Activated naive CD4-positive, alpha-beta T cell treated with anti-CD3 and anti-CD28 coated beads, Interleukin-2, amount 50 U/mL, for 72 hours (primary cell): ENCODE measurements around the gene LRP1B. TPM values are rescaled to one million over a fixed set of nuclear protein-coding genes. Genes with fewer than 3 reads are reported as not detected.
"Not testable (repeated sequence)": the region's sequence is repeated elsewhere in the genome, so short reads cannot be mapped to it uniquely, and the experiment has no call there.

Experiments used
- ATAC-seq, 2 donors: fragments of 150-1000 bp; cut with Tn5 transposase; 2 replicates each; pipeline ENCODE4 v1.10.0; 2021; ENCODE audit warnings: mild to moderate bottlenecking in 2 of 2, moderate library complexity in 2 of 2
- DNase-seq, 2 donors: peaks; one replicate each; pipeline ENCODE4 v3.0.0; 2021 to 2022; ENCODE audit warnings: low spot score in 2 of 2
- H3K27ac Mint-ChIP-seq, 2 donors: one replicate each; pipeline ENCODE4 v1.8.0; 2022; ENCODE audit warnings: mild to moderate bottlenecking in 2 of 2, mixed read lengths in 2 of 2
- H3K36me3 Mint-ChIP-seq, 2 donors: one replicate each; pipeline ENCODE4 v1.8.0; 2022; ENCODE audit warnings: mixed read lengths in 2 of 2
- H3K9me3 Mint-ChIP-seq, 2 donors: one replicate each; pipeline ENCODE4 v1.8.0; 2022; ENCODE audit warnings: mixed read lengths in 2 of 2
- total RNA-seq, 2 donors: library from RNA; stranded (reverse); gene quantifications; one replicate each; pipeline ENCODE4 v1.2.3, GENCODE V29; 2022

LRP1B gene
- total RNA-seq, 2 donors from 2014 or later, result not detected

DNA sequence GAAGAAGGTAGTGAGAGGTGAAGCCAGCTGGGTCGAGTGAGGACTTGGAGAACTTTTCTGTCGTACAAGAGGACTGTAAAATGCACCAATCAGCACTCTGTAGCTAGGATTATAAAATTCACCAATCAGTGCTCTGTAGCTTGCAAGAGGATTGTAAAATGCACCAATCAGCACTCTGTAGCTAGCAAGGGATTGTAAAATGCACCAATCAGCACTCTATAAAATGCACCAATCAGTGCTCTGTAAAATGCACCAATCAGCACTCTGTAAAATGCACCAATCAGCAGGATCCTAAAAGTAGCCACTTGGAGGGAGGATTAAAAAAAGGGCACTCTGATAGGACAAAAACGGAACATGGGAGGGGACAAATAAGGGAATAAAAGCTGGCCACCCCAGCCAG is 315.5 kb downstream of the LRP1B start:
- DNase-seq, ATAC-seq, H3K27ac Mint-ChIP-seq: not testable (repeated sequence)
- peaks cover 0 to 10% of the 10 kb centered on the region in 2 donors for H3K36me3 Mint-ChIP-seq
- peaks cover 30 to 36% of the 10 kb centered on the region in 2 donors for H3K9me3 Mint-ChIP-seq

DNA sequence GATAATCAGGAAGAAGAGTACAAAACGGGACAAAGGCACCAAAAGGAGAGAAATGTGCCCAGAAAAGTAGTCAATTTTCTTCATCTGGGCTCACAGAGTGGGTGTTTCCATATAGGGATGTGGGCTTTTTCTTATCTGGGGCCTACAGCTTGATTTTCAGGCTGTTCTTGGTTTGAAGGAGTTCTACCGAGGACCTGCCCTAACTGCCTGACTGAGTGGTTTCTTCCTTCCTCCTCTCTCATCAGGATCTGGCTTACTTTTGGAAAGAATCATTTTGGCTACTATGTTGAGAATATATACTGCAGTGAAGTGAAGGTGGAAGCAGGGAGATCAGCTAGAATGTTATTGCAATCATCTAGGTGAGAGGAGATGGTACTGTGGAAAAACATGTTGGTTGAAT is 316.7 kb downstream of the LRP1B start:
- Mint-ChIP-seq H3K36me3 (peaks cover 0 to 10% of the 10 kb centered on the region in 2 donors), H3K27ac (no peak overlapping the region), H3K9me3 (peaks cover 32 to 44% of the 10 kb centered on the region in 2 donors)
- no peak for ATAC-seq
- DNase-seq, result no peak

GRCh38 chr2:141810148-141810547 is 320.7 kb downstream of the LRP1B start:
- peaks cover 31 to 44% of the 10 kb centered on the region in 2 donors for H3K9me3 Mint-ChIP-seq
- ATAC-seq (no peak), DNase-seq (no peak)
- no peak overlapping the region for H3K27ac Mint-ChIP-seq
- H3K36me3 Mint-ChIP-seq, result peaks cover 0 to 10% of the 10 kb centered on the region in 2 donors

DNA sequence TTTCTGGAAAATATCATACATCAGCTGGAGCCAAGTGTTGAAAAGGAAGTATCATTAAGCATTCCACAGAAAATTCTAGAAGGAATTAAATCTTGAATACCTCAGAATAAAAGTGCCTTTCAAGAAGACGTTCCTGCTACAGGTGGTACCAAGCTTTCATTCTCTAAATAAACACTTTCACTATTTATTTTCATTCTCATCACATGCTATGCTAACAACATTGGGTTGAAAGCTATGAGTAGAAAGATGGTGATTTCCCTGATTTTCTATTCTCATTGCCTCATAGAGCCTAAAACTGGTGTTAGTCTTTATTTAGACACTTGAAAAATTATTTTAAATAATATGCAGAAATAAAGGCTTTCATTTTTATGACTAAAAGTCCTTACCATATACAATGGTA is 324.7 kb downstream of the LRP1B start:
- H3K27ac Mint-ChIP-seq, result no peak overlapping the region
- no peak for ATAC-seq
- H3K9me3 Mint-ChIP-seq, result peaks cover 18 to 21% of the 10 kb centered on the region in 2 donors
- no peaks in the 10 kb centered on the region for H3K36me3 Mint-ChIP-seq
- DNase-seq, result no peak

- H3K9me3 Mint-ChIP-seq, result peaks cover 18 to 20% of the 10 kb centered on the region in 2 donors
- no peaks in the 10 kb centered on the region for H3K36me3 Mint-ChIP-seq
- no peak for DNase-seq
- no peak for ATAC-seq
- H3K27ac Mint-ChIP-seq, result no peak overlapping the region
Observed at GRCh38 chr2:141805302-141805701, 325.5 kb downstream of the LRP1B start.

DNA sequence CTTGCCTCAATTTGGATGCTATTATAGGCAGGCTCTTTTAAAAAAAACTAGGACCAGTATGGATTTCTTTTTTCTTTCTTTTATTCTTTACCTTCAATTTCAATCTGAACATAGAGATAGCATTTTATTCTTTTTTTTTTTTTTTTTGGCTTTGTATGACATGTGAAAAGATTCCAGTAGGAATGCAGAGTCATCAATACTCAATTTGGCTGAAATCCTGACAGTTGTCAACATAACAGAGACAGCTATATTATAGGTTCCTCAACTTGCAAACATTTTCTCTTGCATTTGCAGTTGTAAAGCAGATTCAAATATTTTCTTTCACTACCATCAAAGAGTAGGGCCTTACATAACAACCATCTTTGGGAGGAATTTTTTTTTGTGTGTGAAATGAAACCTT is 334.4 kb downstream of the LRP1B start:
- no peak for ATAC-seq

DNA sequence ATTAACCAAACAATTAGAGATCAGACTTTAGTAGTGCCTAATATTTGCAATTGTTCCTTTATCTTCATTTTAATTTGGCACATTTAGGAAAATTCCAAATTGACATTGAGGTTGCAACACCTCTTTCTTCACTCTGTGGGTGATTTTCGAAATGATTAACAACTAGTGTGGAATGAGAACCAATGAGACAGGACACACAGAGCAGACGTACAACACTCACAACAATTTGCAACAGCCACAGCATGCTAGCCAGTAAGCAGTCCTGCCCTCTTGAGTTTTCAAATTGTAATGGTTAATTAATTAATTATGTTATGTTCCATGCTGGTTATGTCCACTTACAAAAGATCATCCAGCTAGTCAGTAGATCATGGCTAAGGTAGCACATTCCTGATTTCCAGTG is 339.3 kb downstream of the LRP1B start:
- H3K9me3 Mint-ChIP-seq, result peaks cover 4% of the 10 kb centered on the region in 2 donors
- DNase-seq, result no peak
- ATAC-seq, result no peak
- H3K27ac Mint-ChIP-seq, result no peak overlapping the region
- no peaks in the 10 kb centered on the region for H3K36me3 Mint-ChIP-seq

More for the DNA sequence above, 334.4 kb downstream of the LRP1B start:
- H3K27ac Mint-ChIP-seq, result no peak overlapping the region
- no peaks in the 10 kb centered on the region for H3K36me3 Mint-ChIP-seq
- no peak for DNase-seq
- H3K9me3 Mint-ChIP-seq, result no peaks in the 10 kb centered on the region

DNA sequence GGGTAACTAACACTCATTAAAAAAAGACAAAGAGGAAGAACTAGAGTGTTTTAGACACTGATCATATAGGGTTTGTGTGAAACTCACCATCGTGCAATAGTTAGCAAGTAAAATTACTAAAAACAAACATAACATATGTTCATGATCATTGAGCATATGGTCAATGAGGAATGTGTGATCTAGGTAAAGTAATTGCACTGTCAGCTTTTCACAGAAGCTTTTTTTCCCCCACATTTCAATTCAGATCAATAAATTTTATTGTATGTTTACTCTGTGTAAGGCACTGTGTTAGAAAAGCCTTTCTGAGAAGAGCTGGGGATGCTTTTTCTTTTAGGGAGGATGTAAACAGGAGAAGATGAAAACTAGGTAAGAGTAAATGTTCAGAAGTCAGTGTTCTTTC is 348.2 kb downstream of the LRP1B start:
- no peaks in the 10 kb centered on the region for H3K36me3 Mint-ChIP-seq
- peaks cover 0 to 7% of the 10 kb centered on the region in 2 donors for H3K9me3 Mint-ChIP-seq
- H3K27ac Mint-ChIP-seq, result no peak overlapping the region

DNA sequence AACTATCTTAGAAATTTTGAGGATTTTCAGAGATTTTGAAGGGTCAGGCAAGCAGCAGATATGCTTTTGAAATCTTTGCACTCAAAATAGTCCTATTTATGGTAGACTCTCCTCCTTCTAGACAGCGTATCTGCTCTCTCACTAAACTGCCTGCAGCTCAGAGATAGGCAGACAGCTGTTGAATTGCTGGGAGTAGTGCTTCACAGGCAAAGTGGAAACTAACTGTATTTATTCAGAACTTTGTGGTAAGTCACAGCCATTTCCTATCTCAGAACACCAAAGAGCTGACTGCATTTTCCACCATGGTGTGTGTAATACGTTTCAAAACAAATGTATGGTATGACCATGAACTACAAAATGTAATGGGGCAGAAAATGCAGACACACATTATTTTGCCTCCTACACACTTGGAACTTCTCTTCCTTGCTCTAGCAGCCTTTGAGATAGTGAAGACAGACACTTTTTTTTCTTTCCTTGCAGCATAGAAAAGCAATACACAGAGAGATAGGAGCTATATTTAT is 352.4 kb downstream of the LRP1B start:
- H3K36me3 Mint-ChIP-seq, result no peaks in the 10 kb centered on the region
- H3K27ac Mint-ChIP-seq, result no peak overlapping the region
- peaks cover 10 to 12% of the 10 kb centered on the region in 2 donors for H3K9me3 Mint-ChIP-seq
- ATAC-seq (no peak), DNase-seq (no peak)

More for the DNA sequence above, 348.2 kb downstream of the LRP1B start:
- ATAC-seq (no peak), DNase-seq (no peak)

DNA sequence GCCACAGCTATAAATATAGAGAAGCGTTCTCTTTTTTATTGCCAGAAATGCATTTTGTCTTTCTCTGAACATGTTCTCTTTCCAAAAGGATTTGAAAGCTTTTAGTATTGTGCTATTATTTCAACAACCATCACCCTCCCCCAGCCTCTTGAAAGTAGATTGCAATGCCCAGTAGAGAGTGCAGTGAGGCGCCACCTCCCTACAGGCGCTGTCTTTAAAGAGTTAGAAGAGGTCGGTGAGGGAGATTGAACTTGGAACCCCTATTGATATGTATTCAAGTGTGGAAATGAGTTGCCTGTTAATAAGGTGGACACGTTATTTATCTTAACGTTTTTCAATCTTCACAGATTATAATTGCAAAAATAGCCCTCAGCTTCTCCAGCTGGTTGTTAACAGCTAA is 360.3 kb downstream of the LRP1B start:
- H3K36me3 Mint-ChIP-seq, result no peaks in the 10 kb centered on the region
- ATAC-seq (no peak), DNase-seq (no peak)

GRCh38 chr2:141767691-141768090 is 363.1 kb downstream of the LRP1B start:
- Mint-ChIP-seq H3K27ac (no peak overlapping the region), H3K36me3 (no peaks in the 10 kb centered on the region), H3K9me3 (peaks cover 6 to 15% of the 10 kb centered on the region in 2 donors)
- ATAC-seq (no peak), DNase-seq (no peak)

More for the DNA sequence above, 360.3 kb downstream of the LRP1B start:
- Mint-ChIP-seq H3K9me3 (peaks cover 13 to 15% of the 10 kb centered on the region in 2 donors), H3K27ac (no peak overlapping the region)

GRCh38 chr2:141767051-141767450 is 363.8 kb downstream of the LRP1B start:
- Mint-ChIP-seq H3K9me3 (peaks cover 6 to 14% of the 10 kb centered on the region in 2 donors), H3K36me3 (no peaks in the 10 kb centered on the region), H3K27ac (no peak overlapping the region)
- DNase-seq (no peak), ATAC-seq (no peak)

GRCh38 chr2:141766225-141766624 is 364.6 kb downstream of the LRP1B start:
- ATAC-seq (no peak), DNase-seq (no peak)
- H3K36me3 Mint-ChIP-seq, result no peaks in the 10 kb centered on the region
- no peak overlapping the region for H3K27ac Mint-ChIP-seq
- H3K9me3 Mint-ChIP-seq, result peaks cover 6 to 9% of the 10 kb centered on the region in 2 donors

DNA sequence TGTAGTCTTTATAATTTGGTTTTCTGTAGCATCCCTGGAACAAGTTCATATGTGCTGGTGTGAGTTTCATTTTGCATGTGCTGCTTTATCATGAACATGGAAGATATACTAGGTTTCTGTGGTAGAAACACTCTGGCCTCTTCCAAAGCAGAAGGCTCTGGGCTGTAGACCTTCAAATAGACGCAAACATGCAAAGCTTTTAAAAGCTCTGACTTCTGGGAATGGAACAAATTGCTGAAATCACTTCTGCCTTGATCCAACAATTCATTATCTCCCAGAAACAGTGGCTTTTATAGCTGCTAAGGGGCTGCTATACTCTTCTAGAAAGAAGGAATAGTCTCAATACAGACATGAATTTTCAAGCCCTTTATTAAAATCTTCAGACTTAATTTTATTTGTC is 382.2 kb downstream of the LRP1B start:
- H3K27ac Mint-ChIP-seq, result no peak overlapping the region
- H3K36me3 Mint-ChIP-seq, result no peaks in the 10 kb centered on the region
- H3K9me3 Mint-ChIP-seq, result peaks cover 7 to 9% of the 10 kb centered on the region in 2 donors
- ATAC-seq (no peak), DNase-seq (no peak)

DNA sequence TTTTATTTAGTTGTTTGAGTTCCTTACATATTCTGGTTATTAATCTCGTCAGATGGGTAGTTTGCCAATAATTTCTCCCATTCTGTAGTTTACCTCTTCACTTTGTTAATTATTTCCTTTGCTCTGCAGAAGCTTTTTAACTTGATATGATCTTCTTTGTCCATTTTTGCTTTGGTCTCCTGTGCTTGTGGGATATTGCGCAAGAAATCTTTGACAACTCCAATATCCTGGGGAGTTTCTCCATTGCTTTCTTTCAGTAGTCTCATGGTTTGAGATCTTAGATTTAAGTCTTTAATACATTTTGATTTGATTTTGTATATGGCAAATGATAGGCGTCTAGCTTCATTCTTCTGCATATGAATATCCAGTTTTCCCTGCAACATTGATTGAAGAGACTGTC is 389.2 kb downstream of the LRP1B start:
- DNase-seq (no peak), ATAC-seq (no peak)
- peaks cover 15 to 17% of the 10 kb centered on the region in 2 donors for H3K9me3 Mint-ChIP-seq
- no peak overlapping the region for H3K27ac Mint-ChIP-seq
- H3K36me3 Mint-ChIP-seq, result no peaks in the 10 kb centered on the region

DNA sequence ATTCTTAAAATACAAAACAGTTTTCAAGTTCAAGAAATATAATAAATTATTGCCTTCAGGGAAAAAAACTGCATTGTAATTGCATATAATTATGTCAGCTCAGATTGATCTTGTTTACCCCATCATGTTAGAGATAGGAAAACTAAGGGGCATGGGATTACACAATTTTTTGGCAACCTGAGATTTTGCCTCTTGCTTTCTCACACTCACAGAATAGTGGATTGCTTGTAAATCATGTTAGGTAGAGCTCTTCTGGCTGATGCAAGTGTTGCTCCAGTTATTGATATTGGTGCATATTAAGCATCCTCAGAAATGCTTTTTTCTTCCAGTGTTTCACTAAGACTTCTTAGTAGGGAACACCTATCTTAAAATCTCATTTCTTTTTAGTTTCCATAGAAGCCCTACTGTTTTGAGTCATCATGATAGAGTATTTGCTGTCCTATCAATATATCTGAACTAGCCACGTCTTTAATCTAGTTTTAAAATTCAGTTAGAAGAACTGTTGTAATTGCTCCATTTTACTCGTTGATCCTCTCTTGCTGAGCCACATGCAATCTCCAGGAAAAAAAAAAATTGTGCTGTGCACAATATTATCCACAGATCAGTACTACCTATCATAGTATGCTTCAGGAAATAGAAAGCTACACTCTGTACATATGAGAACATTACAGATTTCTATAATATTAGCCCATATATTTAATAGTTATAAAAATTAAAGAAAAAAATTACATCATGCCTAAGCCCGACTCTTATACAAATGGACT is 393.1 kb downstream of the LRP1B start:
- ATAC-seq, result no peak
- no peaks in the 10 kb centered on the region for H3K36me3 Mint-ChIP-seq

GRCh38 chr2:141736466-141736865 is 394.4 kb downstream of the LRP1B start:
- no peak for DNase-seq
- no peaks in the 10 kb centered on the region for H3K36me3 Mint-ChIP-seq
- H3K27ac Mint-ChIP-seq, result no peak overlapping the region
- no peak for ATAC-seq
- H3K9me3 Mint-ChIP-seq, result peaks cover 20 to 28% of the 10 kb centered on the region in 2 donors

More for the DNA sequence above, 393.1 kb downstream of the LRP1B start:
- DNase-seq, result no peak
- Mint-ChIP-seq H3K9me3 (peaks cover 19 to 22% of the 10 kb centered on the region in 2 donors), H3K27ac (no peak overlapping the region)

DNA sequence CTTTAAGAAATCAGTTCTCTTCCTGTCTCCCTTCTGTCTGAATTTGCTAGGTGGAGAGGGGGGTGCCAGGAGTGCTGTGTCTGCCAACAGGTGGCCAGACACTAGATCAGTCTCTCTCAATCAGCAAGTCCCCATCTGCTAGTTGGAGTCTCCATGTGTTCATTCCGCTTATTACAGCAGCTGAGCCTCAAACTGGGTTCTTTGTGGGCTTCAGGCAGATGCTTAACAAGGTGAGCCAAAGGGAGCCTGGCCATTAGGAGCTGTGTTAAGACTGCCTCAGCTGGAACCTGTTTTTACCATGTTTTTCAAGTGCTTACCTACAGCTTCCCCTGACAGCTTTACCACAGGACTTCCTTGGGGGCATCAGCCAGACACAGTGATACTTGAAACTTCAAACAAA is 401.9 kb downstream of the LRP1B start:
- ATAC-seq, result no peak
- no peak overlapping the region for H3K27ac Mint-ChIP-seq
- H3K9me3 Mint-ChIP-seq, result peaks cover 31 to 35% of the 10 kb centered on the region in 2 donors
- no peaks in the 10 kb centered on the region for H3K36me3 Mint-ChIP-seq
- no peak for DNase-seq
